ENCODE results near the gene KCNC1.

- TF ChIP-seq RAD21 (conservative IDR thresholded peaks at IDR 0.05) (no peak), EZH2 (IDR thresholded peaks at IDR 0.05; ENCODE audit: borderline replicate concordance, insufficient read depth, low read length, poor library complexity, severe bottlenecking) (no peak)
- TF ChIP-seq, protein P1, sequence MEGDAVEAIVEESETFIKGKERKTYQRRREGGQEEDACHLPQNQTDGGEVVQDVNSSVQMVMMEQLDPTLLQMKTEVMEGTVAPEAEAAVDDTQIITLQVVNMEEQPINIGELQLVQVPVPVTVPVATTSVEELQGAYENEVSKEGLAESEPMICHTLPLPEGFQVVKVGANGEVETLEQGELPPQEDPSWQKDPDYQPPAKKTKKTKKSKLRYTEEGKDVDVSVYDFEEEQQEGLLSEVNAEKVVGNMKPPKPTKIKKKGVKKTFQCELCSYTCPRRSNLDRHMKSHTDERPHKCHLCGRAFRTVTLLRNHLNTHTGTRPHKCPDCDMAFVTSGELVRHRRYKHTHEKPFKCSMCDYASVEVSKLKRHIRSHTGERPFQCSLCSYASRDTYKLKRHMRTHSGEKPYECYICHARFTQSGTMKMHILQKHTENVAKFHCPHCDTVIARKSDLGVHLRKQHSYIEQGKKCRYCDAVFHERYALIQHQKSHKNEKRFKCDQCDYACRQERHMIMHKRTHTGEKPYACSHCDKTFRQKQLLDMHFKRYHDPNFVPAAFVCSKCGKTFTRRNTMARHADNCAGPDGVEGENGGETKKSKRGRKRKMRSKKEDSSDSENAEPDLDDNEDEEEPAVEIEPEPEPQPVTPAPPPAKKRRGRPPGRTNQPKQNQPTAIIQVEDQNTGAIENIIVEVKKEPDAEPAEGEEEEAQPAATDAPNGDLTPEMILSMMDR (IDR thresholded peaks at IDR 0.05; ENCODE audit: poor library complexity, severe bottlenecking) = no peak
Observed at GRCh38 chr11:17812091-17812864, 77.7 kb downstream of the KCNC1 start.
